ENCODE measurements around the gene PCDHA12. TPM values are rescaled to one million over a fixed set of nuclear protein-coding genes. Genes with fewer than 3 reads are reported as not detected.
"Not testable (repeated sequence)": the region's sequence is repeated elsewhere in the genome, so short reads cannot be mapped to it uniquely, and the experiment has no call there.

Gene PCDHA12
- not detected in 2 replicates for total RNA-seq (2014; rRNA removed; shearing (Covaris generic))

- no peaks in the 10 kb centered on the region for H3K4me1 ChIP-seq
- DNase-seq: no peak
- no peaks in the 10 kb centered on the region for H3K9me3 ChIP-seq (replicated peaks)
- no peak within 1 kb of the TSS for H3K27ac ChIP-seq
- no peaks in the 10 kb centered on the region for H3K27me3 ChIP-seq
- H3K4me3 ChIP-seq: no peak within 1 kb of the TSS
- no peaks in the 10 kb centered on the region for H3K36me3 ChIP-seq
Measured at GRCh38 chr5:140875085-140876065, at the start of gene PCDHA12. PCDHA12 (plus strand) TSS chr5:140875308; CDS start chr5:140875473, 165 bp downstream.

GRCh38 chr5:140827704-140828361 is 47.3 kb upstream of the PCDHA12 start, which contains the start of gene PCDHA6:
PCDHA6 (plus strand) TSS chr5:140827960; CDS start chr5:140828092, 132 bp downstream.
- no peaks in the 10 kb centered on the region for H3K36me3 ChIP-seq
- H3K4me1 ChIP-seq: no peaks in the 10 kb centered on the region
- H3K27me3 ChIP-seq: no peaks in the 10 kb centered on the region
- no peak within 1 kb of the TSS for H3K4me3 ChIP-seq
- H3K9me3 ChIP-seq (replicated peaks): no peaks in the 10 kb centered on the region
- H3K27ac ChIP-seq: no peak within 1 kb of the TSS
- no peak for DNase-seq

- Histone ChIP-seq H3K27ac (no peak overlapping the region), H3K36me3 (no peaks in the 10 kb centered on the region), H3K27me3 (no peaks in the 10 kb centered on the region), H3K9me3 (replicated peaks) (no peaks in the 10 kb centered on the region), H3K4me3 (no peak overlapping the region), H3K4me1 (no peaks in the 10 kb centered on the region)
- DNase-seq: no peak
Measured at GRCh38 chr5:140828362-140828737, 46.8 kb upstream of the PCDHA12 start.

GRCh38 chr5:140829511-140830501 is 45.3 kb upstream of the PCDHA12 start:
- not testable (repeated sequence) for DNase-seq, H3K4me1 ChIP-seq

GRCh38 chr5:140833993-140834392 is 41.1 kb upstream of the PCDHA12 start, which contains the start of gene PCDHA7:
PCDHA7 (plus strand) TSS chr5:140834269; CDS start chr5:140834384, 115 bp downstream.
- Histone ChIP-seq H3K27me3 (no peaks in the 10 kb centered on the region), H3K4me1 (no peaks in the 10 kb centered on the region), H3K36me3 (no peaks in the 10 kb centered on the region), H3K9me3 (replicated peaks) (no peaks in the 10 kb centered on the region), H3K27ac (no peak within 1 kb of the TSS), H3K4me3 (no peak within 1 kb of the TSS)
- DNase-seq: no peak

More at GRCh38 chr5:140829511-140830501, 45.3 kb upstream of the PCDHA12 start:
- not testable (repeated sequence) for H3K4me3 ChIP-seq; H3K9me3 ChIP-seq (replicated peaks); H3K36me3 ChIP-seq; H3K27me3 ChIP-seq; H3K27ac ChIP-seq

- H3K27me3 ChIP-seq; H3K36me3 ChIP-seq; DNase-seq; H3K27ac ChIP-seq; H3K4me3 ChIP-seq; H3K9me3 ChIP-seq (replicated peaks); H3K4me1 ChIP-seq: not testable (repeated sequence)
Measured at GRCh38 chr5:140834439-140835008, 40.6 kb upstream of the PCDHA12 start.

- H3K9me3 ChIP-seq (replicated peaks): no peaks in the 10 kb centered on the region
- no peaks in the 10 kb centered on the region for H3K27me3 ChIP-seq
- no peak overlapping the region for H3K4me3 ChIP-seq
- H3K4me1 ChIP-seq: no peaks in the 10 kb centered on the region
- no peaks in the 10 kb centered on the region for H3K36me3 ChIP-seq
- no peak for DNase-seq
- H3K27ac ChIP-seq: no peak overlapping the region
Measured at GRCh38 chr5:140835622-140836510, 39.2 kb upstream of the PCDHA12 start.

GRCh38 chr5:140840978-140841962 is 33.8 kb upstream of the PCDHA12 start, which contains the start of gene PCDHA8:
PCDHA8 (plus strand) TSS chr5:140841187; CDS start chr5:140841322, 135 bp downstream.
- DNase-seq: peak in 1 of 2 experiments; percentile 62
- H3K36me3 ChIP-seq: no peaks in the 10 kb centered on the region
- no peak within 1 kb of the TSS for H3K27ac ChIP-seq
- no peak within 1 kb of the TSS for H3K4me3 ChIP-seq
- no peaks in the 10 kb centered on the region; the same call in 1 of the 2 replicates for H3K9me3 ChIP-seq (replicated peaks)
- H3K4me1 ChIP-seq: no peaks in the 10 kb centered on the region
- H3K27me3 ChIP-seq: no peaks in the 10 kb centered on the region

GRCh38 chr5:140842798-140843733 is 32.0 kb upstream of the PCDHA12 start:
- Histone ChIP-seq H3K4me3 (no peak overlapping the region), H3K27ac (no peak overlapping the region), H3K9me3 (replicated peaks) (no peaks in the 10 kb centered on the region; the same call in 1 of the 2 replicates), H3K4me1 (no peaks in the 10 kb centered on the region), H3K36me3 (no peaks in the 10 kb centered on the region), H3K27me3 (no peaks in the 10 kb centered on the region)
- DNase-seq: no peak

- H3K27ac ChIP-seq; H3K36me3 ChIP-seq; H3K9me3 ChIP-seq (replicated peaks); H3K27me3 ChIP-seq; H3K4me3 ChIP-seq; H3K4me1 ChIP-seq: not testable (repeated sequence)
- peak in 1 of 2 experiments; percentile 1 for DNase-seq
Measured at GRCh38 chr5:140848139-140849102, 26.7 kb upstream of the PCDHA12 start, which contains the start of gene PCDHA9. PCDHA9 (plus strand) TSS chr5:140848382; CDS start chr5:140848496, 114 bp downstream.
